Measurements from ENCODE around the gene PSIP1.

DNA sequence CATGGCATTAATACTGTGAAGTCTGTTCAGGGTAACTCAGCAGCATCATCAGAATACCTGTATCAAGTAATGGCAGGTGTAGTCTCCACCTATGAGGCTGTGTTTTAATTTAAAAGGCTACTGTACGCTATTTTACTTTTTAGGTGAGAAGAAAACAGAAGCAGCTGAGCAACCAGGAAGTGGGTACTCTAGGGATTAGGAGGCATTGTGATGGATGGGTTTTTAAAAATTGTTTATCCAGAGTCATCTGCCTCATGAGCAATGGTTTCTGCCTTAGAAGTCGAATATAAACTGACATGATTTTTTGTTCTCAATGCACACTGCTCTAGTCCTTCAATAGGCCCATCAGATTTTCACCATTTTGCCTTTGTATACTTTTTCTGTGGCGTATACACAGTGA, 42.6 kb downstream of the PSIP1 start:
- TF ChIP-seq CTCF (IDR thresholded peaks at IDR 0.05; ENCODE audit: poor library complexity) (no peak), EZH2 (IDR thresholded peaks at IDR 0.05; ENCODE audit: borderline replicate concordance) (no peak)
